Skin of body (tissue), 2 donors: ENCODE measurements around the gene ADARB1. TPM values are rescaled to one million over a fixed set of nuclear protein-coding genes. Genes with fewer than 3 reads are reported as not detected.
A peak's percentile ranks its signal among the peaks of the same experiment; 100 is the strongest.

Source experiments
- DNase-seq: peaks from one replicate; lab custom pipeline; 2025; lab: John Stamatoyannopoulos, UW
- total RNA-seq: library from RNA; depleted of rRNA; stranded (reverse); fragments of >200 nt; gene quantifications from one replicate; pipeline ENCODE4 v1.2.3, GENCODE V29; 2014

The ADARB1 gene
- total RNA-seq, 1 donor from 2014 or later: 28.3 TPM

DNA sequence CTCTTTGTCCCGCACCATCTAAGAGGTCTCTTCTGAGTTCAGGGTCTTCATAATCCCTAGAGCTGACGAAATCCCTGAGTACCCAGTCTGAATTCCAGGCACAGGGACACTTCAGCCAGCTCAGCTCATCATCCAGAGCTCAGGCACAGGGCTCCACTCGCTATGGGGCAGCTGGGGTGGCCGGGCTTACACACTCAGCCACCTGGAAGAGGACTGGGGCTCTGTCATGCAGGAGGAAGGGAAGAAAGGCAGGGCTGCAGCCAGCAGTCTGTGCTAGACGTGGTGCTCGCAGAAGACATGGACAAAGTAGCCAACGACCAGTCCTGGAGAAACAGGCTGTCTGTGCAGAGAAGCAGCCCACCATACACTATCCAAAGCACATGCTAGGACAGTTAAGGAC, 124.8 kb downstream of the ADARB1 start:
- DNase-seq: no peak

DNA sequence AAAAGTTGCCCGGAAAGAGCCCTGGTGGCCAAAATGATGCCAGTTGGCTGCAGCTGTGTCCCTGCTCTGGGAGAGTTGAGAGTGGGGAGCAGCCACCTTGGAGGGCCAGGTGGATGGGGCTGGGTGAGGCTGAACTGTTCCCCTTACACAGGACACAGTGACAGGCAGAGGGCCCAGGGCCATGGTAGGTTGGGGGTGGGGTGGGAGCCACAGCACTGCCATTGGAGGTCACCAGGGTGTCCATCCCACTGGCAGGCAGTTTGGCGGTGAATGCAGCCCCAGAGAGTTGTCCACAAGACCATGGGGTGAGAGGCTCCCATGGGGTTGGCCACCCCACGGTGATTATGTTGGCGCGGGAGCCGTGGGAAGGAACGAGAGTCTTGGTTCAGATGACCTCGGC, 125.7 kb downstream of the ADARB1 start:
- DNase-seq: no peak

- DNase-seq: no peak
Observed at GRCh38 chr21:45200581-45201296, 126.4 kb downstream of the ADARB1 start.

GRCh38 chr21:45202344-45202743, 128.0 kb downstream of the ADARB1 start:
- no peak for DNase-seq

- no peak for DNase-seq
Observed at GRCh38 chr21:45202889-45203288, 128.5 kb downstream of the ADARB1 start.

GRCh38 chr21:45203983-45204382, 129.6 kb downstream of the ADARB1 start:
- DNase-seq: no peak

GRCh38 chr21:45204395-45204794, 130.0 kb downstream of the ADARB1 start:
- DNase-seq: no peak

- no peak for DNase-seq
Observed at GRCh38 chr21:45207839-45208626, 133.7 kb downstream of the ADARB1 start.

DNA sequence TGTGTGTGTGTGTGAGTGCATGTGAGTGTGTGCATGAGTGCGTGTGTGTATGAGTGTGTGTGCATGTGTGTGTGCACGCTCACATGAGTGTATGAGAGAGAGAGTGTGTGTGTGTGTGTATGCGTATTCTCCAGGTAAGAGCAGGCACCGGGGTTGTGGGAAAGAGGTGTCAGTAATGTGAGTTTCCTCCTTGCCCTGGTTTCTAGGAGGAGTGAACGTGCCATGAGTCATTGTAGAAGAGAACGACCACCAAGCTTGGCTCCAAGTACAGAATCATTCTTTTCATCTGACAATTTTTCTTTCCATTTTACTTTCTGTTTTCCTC, 134.2 kb downstream of the ADARB1 start:
- DNase-seq: no peak

DNA sequence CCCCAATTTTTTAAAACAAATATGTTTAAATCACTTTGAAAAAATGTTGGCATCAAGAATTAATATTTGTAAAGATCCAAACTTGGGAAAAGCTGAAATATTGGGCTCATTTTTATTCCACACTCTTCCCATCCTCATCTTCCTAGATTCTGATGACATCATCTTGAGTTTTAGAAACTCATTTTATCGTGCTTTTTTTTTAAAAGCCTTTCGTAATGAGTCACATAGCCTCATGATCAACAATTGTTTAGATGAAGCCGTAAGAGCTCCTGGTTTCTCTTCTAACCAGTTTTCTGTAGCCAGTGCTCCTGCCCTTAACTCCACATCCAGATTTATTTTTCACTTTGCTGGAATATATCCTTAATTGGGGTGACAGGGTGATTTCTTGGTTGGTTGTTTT, 134.7 kb downstream of the ADARB1 start:
- DNase-seq: no peak

DNA sequence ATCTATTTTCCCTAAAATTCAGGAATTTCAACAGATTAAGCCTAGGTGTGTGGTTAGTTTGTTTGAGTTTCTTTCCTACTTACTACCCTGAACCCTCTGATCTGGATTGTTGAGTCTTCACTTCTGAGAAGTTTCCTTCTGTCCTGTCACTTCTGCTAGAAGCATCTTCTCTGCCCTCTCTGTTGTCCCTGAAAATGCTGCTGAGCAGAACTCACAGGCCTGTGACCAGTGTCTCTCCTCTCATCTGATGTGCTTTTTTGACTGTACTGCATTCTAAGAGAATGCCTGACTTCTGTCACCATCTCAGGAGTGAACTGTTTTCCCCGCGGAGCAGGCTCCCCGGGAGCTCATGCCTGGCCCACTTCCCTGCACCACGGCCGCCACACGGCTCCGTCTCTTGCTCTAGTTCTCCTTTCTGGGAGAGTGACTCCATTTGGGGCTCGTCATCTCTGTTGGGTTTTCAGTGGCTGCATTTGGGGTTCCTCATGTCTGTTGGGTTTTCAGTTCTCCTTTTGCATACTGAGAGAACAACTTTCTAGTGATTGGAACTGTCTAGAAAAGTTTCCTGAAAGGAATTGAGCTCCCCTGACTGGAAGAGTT, 135.4 kb downstream of the ADARB1 start:
- DNase-seq: no peak

- no peak for DNase-seq
Observed at GRCh38 chr21:45210461-45210983, 136.1 kb downstream of the ADARB1 start.

DNA sequence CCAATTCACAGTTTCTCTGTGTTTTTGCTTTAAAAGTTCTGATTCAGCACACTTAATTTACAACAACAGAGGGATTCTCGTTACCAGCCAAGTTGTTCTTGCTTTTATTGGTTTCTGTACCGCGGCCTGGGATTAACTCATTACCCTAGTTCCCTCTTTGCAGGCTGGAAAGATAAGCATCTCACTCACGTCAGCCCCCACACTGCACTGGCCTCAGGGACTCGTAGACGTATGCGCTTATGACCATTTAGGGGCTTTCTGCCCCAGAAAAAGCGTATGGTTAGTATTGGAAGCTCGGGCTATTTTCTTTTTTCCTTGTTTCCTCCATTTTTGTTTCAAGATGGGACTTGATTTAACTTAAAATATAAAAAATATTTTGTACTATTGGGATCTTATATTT, 137.3 kb downstream of the ADARB1 start:
- no peak for DNase-seq

DNA sequence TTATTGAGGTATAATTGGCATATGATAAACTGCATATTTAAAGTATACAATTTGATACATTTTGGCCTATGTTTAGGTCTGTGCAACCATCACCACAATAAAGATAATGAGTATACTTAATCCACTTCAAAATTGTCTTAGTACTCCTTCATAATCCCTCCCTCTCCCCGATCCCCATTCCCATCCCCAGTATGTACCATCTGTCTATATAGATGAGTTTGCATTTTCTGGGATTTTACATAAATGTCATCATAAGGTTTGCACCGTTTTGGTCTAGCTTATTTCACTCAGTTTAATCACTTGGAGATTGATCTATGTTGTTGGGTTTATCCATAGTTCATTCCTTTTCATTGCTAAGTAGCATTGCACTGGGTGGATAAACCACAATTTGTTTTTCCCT, 139.0 kb downstream of the ADARB1 start:
- no peak for DNase-seq

- no peak for DNase-seq
Observed at GRCh38 chr21:45215213-45215612, 140.8 kb downstream of the ADARB1 start.

DNA sequence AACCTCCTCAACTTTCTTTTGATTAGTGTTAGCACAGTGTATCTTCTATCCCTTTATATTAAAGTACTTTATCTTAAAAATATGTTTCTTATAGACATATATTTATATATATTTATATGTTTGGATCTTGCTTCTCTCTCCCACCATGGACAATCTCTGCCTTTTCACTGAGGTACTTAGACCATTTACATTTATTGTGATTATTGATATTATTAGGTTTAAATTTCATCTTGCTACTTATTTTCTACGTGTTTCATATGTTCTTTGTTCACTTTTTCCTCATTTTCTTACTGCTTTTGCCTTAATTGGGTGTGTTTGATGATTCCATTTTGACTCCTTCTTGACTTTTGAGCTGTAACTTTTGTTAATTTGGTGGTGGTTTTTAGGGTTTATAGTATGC, 142.6 kb downstream of the ADARB1 start:
- no peak for DNase-seq

DNA sequence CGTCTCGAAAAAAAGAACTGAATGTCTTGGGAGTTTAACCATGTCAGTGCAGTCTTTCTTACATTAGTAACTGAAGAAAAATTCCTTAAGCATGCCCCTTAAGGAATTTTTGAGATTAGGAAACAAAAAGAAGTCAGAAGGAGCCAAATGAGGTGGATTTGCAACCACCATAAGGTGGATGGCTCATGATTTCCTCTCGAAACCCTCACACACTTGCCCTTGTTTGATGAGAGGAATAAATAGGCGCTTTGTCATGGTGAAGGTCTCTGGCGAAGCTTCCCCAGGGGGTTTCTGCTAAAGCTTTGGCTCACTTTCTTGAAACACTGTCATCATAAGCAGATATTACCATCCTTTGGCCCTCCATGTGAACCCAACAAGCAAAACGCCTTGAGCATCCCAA, 145.1 kb downstream of the ADARB1 start:
- DNase-seq: no peak

GRCh38 chr21:45220071-45220481, 145.7 kb downstream of the ADARB1 start:
- peak; percentile 42 for DNase-seq

DNA sequence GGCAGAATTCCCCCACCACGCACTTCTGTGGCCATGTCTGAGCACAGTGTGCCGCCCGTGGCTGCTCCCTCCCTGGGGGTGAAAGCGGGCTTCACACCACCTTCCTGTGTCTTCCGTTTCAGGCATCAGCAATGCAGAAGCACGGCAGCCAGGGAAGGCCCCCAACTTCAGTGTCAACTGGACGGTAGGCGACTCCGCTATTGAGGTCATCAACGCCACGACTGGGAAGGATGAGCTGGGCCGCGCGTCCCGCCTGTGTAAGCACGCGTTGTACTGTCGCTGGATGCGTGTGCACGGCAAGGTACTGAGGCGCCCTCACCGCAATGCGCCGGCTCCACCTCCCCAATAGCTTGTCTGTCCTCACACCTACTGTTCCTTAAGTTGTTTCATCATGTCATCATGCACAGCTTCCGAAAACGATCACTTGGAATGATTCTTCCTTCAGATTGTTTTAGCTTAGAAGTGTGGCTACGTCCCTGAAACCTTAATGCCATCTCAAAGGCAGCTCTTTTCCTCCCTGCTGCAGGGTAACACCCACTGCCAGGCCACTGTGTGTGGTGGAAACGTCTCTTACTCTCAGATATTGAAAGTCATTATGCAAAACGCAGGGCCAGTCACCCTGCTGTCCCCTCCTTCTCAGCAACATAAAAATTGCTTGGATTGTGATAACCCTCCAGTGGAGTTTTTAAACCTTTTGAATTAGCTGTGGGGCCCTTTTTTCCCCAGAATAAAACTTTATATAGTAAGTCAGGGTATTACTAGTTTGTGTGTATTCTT, 146.5 kb downstream of the ADARB1 start:
- DNase-seq: no peak

- no peak for DNase-seq
Observed at GRCh38 chr21:45222001-45222400, 147.6 kb downstream of the ADARB1 start.
